Type B pancreatic cell (in vitro differentiated cells): ENCODE measurements around the gene FAM98B. TPM values are rescaled to one million over a fixed set of nuclear protein-coding genes. Genes with fewer than 3 reads are reported as not detected.
A peak's percentile ranks its signal among the peaks of the same experiment; 100 is the strongest.
"Not testable (repeated sequence)": the region's sequence is repeated elsewhere in the genome, so short reads cannot be mapped to it uniquely, and the experiment has no call there.

ENCODE experiments used
- DNase-seq: peaks from one replicate; pipeline ENCODE4 v3.0.0; 2021; ENCODE audit warnings: mixed read lengths; ENCODE audit not compliant: unreplicated experiment; ENCODE audit errors: extremely low spot score
- H3K27ac Mint-ChIP-seq: 2 replicates; pipeline ENCODE4 v1.8.0; 2021; ENCODE audit warnings: mild to moderate bottlenecking, mixed read lengths
- H3K27me3 Mint-ChIP-seq: 2 replicates; pipeline ENCODE4 v1.8.0; 2021; ENCODE audit warnings: mixed read lengths
- H3K36me3 Mint-ChIP-seq: 2 replicates; pipeline ENCODE4 v1.8.0; 2021; ENCODE audit warnings: mixed read lengths
- H3K4me1 Mint-ChIP-seq: one replicate; pipeline ENCODE4 v1.8.0; 2021; ENCODE audit warnings: mixed read lengths; ENCODE audit not compliant: unreplicated experiment
- H3K4me3 Mint-ChIP-seq: 2 replicates; pipeline ENCODE4 v1.8.0; 2021; ENCODE audit warnings: mild to moderate bottlenecking, mixed read lengths
- H3K9me3 Mint-ChIP-seq: 2 replicates; pipeline ENCODE4 v1.8.0; 2021; ENCODE audit warnings: mixed read lengths
- total RNA-seq: library from RNA; stranded (reverse); gene quantifications from 2 replicates; pipeline ENCODE4 v1.2.1, GENCODE V29; 2021; ENCODE audit warnings: low replicate concordance
- TF ChIP-seq, protein P1 (sequence below): fragments of 200-600 bp; sonication (generic); conservative IDR thresholded peaks from 2 replicates; pipeline ENCODE4 v1.5.0; 2021; ENCODE audit warnings: antibody characterized with exemption, mild to moderate bottlenecking

FAM98B gene
- total RNA-seq, 1 donor from 2014 or later: 30.5 TPM

DNA sequence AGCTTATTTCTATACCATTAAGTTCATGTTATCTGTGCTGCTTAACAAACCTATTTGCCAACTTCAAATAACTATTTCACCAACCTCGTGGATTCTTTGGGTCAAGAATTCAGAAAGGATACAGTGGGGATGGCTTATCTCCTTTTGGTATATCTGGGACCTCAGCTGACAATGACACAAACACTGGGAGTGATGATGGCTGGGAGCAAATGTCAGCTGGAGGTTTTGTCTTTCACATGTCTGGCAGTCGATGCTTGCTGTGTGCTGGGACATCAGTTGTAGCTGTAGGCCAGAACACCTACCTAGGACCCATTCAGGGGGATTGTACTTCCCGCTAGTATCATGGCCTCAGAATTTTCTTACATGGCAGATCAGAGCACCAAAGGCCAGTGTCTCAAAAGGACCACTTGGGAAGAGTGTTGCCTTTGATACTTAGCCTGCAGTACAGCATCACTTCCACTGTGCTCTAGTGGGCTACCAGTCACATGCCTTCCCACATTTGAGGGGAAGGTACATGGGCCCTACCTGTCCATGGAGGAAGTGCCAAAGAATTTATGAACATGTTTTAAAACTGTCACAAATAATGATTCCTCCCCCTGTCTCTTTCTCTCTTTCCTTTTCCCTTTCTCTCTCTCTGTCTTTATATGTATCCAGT is 23.7 kb upstream of the FAM98B start:
- Mint-ChIP-seq H3K27ac (no peak overlapping the region), H3K9me3 (no peaks in the 10 kb centered on the region), H3K36me3 (no peaks in the 10 kb centered on the region), H3K4me3 (no peak overlapping the region), H3K27me3 (peaks cover 11% of the 10 kb centered on the region), H3K4me1 (no peaks in the 10 kb centered on the region)
- TF ChIP-seq, protein P1, sequence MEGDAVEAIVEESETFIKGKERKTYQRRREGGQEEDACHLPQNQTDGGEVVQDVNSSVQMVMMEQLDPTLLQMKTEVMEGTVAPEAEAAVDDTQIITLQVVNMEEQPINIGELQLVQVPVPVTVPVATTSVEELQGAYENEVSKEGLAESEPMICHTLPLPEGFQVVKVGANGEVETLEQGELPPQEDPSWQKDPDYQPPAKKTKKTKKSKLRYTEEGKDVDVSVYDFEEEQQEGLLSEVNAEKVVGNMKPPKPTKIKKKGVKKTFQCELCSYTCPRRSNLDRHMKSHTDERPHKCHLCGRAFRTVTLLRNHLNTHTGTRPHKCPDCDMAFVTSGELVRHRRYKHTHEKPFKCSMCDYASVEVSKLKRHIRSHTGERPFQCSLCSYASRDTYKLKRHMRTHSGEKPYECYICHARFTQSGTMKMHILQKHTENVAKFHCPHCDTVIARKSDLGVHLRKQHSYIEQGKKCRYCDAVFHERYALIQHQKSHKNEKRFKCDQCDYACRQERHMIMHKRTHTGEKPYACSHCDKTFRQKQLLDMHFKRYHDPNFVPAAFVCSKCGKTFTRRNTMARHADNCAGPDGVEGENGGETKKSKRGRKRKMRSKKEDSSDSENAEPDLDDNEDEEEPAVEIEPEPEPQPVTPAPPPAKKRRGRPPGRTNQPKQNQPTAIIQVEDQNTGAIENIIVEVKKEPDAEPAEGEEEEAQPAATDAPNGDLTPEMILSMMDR: no peak
- no peak for DNase-seq

DNA sequence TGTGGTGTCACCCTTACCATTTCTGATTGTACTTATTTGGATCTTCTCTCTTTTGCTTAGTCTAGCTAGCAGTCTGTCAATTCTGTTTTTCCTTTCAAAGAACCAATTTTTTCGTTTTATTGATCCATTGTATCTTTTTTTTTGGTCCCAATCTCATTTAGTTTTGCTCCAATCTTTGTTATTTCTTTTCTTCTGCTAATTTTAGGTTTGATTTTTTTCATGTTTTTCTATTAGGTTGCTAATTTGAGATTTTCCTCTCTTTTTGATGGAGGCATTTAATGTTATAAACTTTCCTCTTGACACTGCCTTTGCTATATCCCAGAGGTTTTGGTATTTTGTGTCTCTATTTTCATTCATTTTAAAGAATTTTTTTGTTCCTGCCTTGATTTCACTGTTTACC is 16.9 kb upstream of the FAM98B start:
- peaks cover 5% of the 10 kb centered on the region for H3K9me3 Mint-ChIP-seq
- no peak overlapping the region for H3K27ac Mint-ChIP-seq
- H3K4me3 Mint-ChIP-seq: no peak overlapping the region
- H3K4me1 Mint-ChIP-seq: peaks cover 6% of the 10 kb centered on the region
- no peaks in the 10 kb centered on the region for H3K36me3 Mint-ChIP-seq
- DNase-seq: no peak
- TF ChIP-seq, protein P1: no peak
- peaks cover 4% of the 10 kb centered on the region for H3K27me3 Mint-ChIP-seq

DNA sequence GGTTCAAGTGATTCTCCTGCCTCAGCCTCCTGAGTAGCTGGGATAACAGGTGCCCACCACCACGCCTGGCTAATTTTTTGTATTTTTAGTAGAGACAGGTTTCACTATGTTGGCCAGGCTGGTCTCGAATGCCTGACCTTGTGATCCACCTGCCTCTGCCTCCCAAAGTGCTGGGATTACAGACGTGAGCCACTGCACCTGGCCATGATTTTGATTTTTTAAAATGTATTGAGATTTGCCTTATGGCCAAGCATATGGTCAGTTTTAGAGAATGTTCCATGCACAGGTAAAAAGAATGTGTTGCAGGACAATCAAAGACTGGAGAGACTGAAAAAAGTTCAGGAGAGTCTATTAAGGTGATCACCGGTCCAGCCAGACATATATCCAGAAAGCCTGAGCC is 16.3 kb upstream of the FAM98B start:
- H3K27me3 Mint-ChIP-seq, H3K27ac Mint-ChIP-seq, H3K4me3 Mint-ChIP-seq, H3K36me3 Mint-ChIP-seq, DNase-seq, H3K4me1 Mint-ChIP-seq, H3K9me3 Mint-ChIP-seq: not testable (repeated sequence)

DNA sequence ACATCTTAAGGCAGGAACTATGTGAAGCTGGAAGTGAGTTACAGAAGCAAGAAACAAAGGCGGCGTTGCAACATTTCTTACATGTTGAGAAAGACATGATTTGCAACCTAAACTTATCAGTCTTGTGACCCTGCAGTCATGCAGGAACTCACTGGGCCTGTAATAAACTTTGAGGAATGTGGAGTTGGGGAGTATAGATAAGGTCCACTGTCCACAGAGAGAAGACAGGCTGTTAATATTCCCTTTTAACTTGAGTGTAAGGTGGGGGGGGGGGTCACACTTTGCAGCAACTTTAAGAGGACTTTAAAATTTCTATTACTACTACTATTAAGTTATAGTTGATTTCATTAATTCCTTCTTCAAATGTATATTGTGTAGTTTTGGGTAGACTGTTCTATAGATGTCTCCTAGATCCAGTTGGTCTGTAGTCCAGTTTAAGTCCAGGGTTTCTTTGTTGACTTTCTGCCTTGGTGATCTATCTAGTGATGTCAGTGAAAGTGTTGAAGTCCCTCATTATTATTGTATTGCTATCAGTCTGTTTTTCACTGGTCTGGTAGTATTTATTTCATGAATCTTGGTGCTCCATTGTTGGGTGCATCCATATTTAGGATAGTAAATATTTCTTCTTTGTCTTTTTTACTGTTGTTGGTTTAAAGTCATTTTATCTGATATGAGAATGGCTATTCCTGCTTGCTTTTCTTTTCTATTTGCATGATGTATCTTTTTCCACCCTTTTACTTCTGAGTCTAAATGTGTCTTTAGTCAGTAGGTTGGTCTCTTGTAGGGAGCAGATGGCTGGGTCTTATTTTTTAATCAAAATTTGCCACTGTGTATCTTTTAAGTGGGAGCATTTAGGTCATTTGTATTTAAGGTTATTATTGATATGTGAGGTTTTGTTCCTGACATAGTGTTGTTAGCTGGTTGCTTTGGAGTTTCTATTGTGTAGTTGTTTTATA is 15.6 kb upstream of the FAM98B start:
- no peak overlapping the region for H3K4me3 Mint-ChIP-seq
- TF ChIP-seq, protein P1: no peak
- H3K9me3 Mint-ChIP-seq: peaks cover 5% of the 10 kb centered on the region
- H3K36me3 Mint-ChIP-seq: no peaks in the 10 kb centered on the region
- H3K27ac Mint-ChIP-seq: no peak overlapping the region
- H3K27me3 Mint-ChIP-seq: peaks cover 4% of the 10 kb centered on the region
- H3K4me1 Mint-ChIP-seq: peaks cover 6% of the 10 kb centered on the region
- no peak for DNase-seq

DNA sequence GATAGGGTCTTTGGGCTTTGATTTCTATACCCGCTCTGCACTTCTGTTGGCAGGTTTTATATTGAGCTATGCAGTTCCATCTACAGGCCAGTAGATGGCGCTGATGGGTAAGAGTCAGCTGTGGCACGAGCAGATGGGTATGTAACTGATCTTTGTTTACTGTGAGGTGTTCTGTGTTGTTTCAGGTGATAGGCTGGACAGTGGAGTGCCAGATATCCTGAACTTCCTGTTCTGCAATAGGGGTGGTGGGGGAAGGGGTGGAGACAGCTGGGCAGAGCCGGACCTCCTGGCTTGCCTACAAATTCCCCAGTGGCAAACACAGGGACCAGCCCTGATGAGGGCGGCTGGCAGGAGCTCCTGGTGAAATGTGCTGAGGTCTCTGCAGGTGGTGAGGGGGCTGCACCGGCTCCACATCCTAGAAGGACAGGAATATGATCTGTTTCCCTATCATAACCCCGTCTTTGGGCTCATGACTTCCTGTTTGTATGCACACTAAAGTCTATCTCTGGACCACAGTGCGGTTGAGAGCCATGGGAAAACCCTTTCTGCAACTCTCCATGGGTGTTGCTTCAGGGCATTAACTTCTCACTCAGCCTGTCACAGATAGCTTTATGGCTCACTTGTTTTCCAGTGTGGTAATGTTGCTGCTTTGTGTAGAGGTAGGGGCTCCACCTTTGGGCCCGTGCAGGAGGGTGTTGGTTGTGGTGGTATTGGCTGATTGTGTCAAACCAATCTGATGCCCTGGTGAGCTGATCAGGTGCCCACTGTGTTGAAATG is 13.4 kb upstream of the FAM98B start:
- peak overlapping the region; percentile 39 for H3K4me3 Mint-ChIP-seq
- peaks cover 4% of the 10 kb centered on the region for H3K27me3 Mint-ChIP-seq
- peaks cover 6% of the 10 kb centered on the region for H3K4me1 Mint-ChIP-seq
- no peaks in the 10 kb centered on the region for H3K36me3 Mint-ChIP-seq
- H3K27ac Mint-ChIP-seq: no peak overlapping the region
- H3K9me3 Mint-ChIP-seq: peaks cover 5% of the 10 kb centered on the region
- DNase-seq: no peak
- TF ChIP-seq, protein P1: peak; percentile 95
